HG03378 (cell line): ENCODE data around the gene DYNLT2.
"Not testable (repeated sequence)": the region's sequence is repeated elsewhere in the genome, so short reads cannot be mapped to it uniquely, and the experiment has no call there.

ENCODE experiments used
- ATAC-seq: cut with Tn5 transposase; IDR thresholded peaks from one replicate; pipeline ENCODE4 v1.9.1; 2021; ENCODE audit warnings: mild to moderate bottlenecking, moderate library complexity; ENCODE audit not compliant: unreplicated experiment

The DYNLT2 gene

GRCh38 chr6:169701954-169702839, 49.2 kb downstream of the DYNLT2 start, which contains the start of the genes C6orf120 and WDR27:
Gene C6orf120, plus strand, starts transcription at chr6:169702126. Its CDS starts 334 bp downstream, at chr6:169702460.
Gene WDR27, minus strand, starts transcription at chr6:169702029. Its CDS starts 13,024 bp downstream, at chr6:169689005.
- ATAC-seq: peak; percentile 87

DNA sequence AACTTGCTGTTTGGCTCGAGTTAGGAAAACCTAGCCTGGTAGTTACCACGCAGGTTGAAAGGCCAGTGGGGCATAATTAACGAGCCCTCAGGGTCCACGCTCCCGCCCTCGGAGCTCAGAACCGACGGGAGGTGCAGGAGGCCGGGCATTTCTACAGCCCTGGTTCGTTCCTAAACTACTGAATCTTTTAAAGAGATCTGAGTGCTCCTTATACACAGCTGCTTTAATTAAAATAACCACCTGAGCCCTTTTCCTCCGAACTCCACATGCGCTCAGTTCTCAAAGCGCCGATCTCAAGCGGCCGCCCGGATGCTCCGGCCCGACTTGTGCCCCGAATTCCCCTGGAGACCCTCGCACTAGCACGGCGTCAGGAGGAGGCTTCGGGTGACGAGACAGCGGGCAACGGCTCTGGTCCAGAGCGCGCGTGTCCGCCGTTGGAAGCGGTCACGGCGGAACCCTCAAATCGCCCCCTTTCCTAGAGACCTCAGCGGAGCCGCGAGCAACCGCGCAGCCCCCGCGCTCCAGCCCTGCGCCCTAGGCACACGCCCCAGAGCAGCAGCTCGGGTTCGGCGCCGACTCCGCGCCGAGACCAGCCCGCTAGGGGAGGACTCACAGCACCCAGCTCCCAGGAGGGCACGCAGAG, 49.9 kb downstream of the DYNLT2 start:
- no peak for ATAC-seq

DNA sequence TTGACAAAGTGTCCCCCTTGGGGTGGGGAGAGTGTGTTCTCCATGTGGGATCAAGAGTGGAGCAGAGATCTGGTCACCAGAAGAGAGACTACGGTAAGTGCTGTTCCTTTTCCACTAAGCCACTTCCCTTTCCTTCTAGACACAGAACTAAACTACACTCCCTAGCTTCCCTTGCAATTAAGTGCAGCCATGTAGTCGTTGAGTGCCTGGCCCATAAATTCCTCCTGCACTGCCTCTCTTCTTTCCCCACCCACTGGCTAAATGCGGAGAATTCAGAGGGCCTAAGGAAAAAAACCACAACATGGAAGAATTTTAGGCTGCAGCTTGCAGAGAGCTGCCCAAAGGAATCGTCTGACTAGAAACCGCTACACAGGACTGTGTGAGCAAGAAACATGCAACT, 51.1 kb downstream of the DYNLT2 start:
- no peak for ATAC-seq

DNA sequence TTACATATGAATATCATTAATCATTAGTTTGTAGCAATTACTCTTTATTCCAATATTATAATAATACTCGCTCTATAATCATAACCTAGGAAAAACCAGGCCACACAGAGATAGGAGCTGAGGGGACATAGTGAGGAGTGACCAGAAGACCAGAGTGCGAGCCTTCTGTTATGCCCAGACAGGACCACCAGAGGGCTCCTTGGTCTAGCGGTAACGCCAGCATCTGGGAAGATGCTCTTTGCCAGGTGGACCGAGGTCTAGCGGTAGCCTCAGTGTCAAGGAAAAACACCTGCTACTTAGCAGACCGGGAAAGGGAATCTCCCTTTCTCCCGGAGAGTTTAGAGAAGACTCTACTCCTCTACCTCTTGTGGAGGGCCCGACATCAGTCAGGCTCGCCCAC, 54.3 kb downstream of the DYNLT2 start:
- ATAC-seq: not testable (repeated sequence)

- ATAC-seq: no peak
Observed at GRCh38 chr6:169695131-169695530, 56.2 kb downstream of the DYNLT2 start.

GRCh38 chr6:169692516-169692915, 58.9 kb downstream of the DYNLT2 start:
- ATAC-seq: no peak

GRCh38 chr6:169691260-169691659, 60.1 kb downstream of the DYNLT2 start:
- ATAC-seq: no peak
